ENCODE measurements around the gene KDM5B. TPM values are rescaled to one million over a fixed set of nuclear protein-coding genes. Genes with fewer than 3 reads are reported as not detected.

Gene KDM5B
- total RNA-seq, 6 experiments from 2014 or later: 12.0 to 22.6 (median 16.1) TPM

DNA sequence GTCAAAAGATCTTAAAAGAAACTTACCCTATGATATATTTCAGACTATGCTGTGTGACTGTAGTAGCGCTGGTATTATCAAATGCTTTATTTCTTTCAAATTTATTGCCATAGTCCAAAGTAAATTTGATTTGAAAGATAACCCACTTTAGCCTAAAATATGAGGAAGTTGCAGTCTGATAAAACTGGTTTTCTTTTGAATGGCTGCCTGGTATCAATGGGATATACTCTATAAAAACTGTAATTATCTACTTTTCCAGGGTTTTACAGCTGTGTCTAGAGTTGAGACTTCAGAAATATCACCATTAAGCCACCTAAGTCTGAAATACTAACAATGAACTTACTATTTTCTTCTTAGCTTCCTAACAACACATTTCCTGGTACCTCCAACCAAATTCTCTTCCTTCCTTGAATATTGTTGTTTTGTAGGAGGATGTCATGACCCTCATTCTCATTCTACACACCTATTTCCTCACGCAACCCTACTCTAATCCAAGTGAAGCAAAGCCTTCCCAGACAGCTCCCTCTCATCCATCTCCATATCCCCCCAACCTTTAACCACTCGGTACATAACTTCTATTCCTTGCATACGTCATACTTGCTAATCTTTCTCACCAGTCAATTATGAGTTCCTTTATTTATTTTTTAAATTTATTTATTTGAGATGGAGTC is 17.0 kb downstream of the KDM5B start:
- Histone ChIP-seq H3K9me3 (no peaks in the 10 kb centered on the region), H3K4me1 (peaks cover 0 to 13% (median 0%) of the 10 kb centered on the region in 4 donors), H3K36me3 (no peaks in the 10 kb centered on the region), H3K4me3 (no peak overlapping the region), H3K27ac (no peak overlapping the region), H3K27me3 (no peaks in the 10 kb centered on the region)
- TF ChIP-seq, protein P1, sequence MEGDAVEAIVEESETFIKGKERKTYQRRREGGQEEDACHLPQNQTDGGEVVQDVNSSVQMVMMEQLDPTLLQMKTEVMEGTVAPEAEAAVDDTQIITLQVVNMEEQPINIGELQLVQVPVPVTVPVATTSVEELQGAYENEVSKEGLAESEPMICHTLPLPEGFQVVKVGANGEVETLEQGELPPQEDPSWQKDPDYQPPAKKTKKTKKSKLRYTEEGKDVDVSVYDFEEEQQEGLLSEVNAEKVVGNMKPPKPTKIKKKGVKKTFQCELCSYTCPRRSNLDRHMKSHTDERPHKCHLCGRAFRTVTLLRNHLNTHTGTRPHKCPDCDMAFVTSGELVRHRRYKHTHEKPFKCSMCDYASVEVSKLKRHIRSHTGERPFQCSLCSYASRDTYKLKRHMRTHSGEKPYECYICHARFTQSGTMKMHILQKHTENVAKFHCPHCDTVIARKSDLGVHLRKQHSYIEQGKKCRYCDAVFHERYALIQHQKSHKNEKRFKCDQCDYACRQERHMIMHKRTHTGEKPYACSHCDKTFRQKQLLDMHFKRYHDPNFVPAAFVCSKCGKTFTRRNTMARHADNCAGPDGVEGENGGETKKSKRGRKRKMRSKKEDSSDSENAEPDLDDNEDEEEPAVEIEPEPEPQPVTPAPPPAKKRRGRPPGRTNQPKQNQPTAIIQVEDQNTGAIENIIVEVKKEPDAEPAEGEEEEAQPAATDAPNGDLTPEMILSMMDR (IDR thresholded peaks at IDR 0.05): no peak
- no peak for TF ChIP-seq POLR2A (IDR thresholded peaks at IDR 0.05)
- intact Hi-C loops (cut with DNase I): no loop called here
- ATAC-seq (no peak), DNase-seq (no peak)
- 79% methylated on average over 4 of the region's 4 CpGs for WGBS (ENCODE audit: insufficient coverage, low coverage, low lambda C conversion rate, missing lambda C conversion rate)

GRCh38 chr1:202788800-202789199 is 19.4 kb downstream of the KDM5B start:
- H3K4me1 ChIP-seq: peaks cover 0 to 13% (median 0%) of the 10 kb centered on the region in 4 donors
- ATAC-seq: peak; percentile 56 to 78 (median 69)
- TF ChIP-seq, protein P1 (IDR thresholded peaks at IDR 0.05): no peak
- TF ChIP-seq POLR2A (IDR thresholded peaks at IDR 0.05): no peak

DNA sequence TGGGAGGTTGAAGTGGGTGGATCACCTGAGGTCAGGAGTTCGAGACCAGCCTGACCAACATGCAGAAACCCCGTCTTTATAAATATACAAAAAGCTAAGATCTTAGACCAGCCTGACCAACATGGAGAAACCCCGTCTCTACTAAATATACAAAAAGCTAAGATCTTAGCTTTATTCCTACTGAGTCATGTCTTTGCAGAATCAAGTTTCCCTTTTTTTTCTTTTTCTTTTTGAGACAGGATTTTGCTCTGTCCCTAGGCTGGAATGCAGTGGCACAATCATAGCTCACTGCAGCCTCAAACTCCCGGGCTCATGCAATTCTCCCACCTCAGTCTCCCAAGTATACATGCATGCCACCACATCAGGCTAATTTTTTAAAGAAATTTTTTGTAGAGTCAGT is 21.4 kb downstream of the KDM5B start:
- intact Hi-C loops (cut with DNase I): no loop called here
- ATAC-seq (no peak), DNase-seq (no peak)
- 64% methylated on average over 2 of the region's 4 CpGs for WGBS (ENCODE audit: insufficient coverage, low coverage, low lambda C conversion rate, missing lambda C conversion rate)
- no peaks in the 10 kb centered on the region for H3K9me3 ChIP-seq
- no peaks in the 10 kb centered on the region for H3K27me3 ChIP-seq
- H3K36me3 ChIP-seq: no peaks in the 10 kb centered on the region
- H3K4me3 ChIP-seq: no peak overlapping the region
- peaks cover 0 to 13% (median 0%) of the 10 kb centered on the region in 4 donors for H3K4me1 ChIP-seq
- H3K27ac ChIP-seq: no peak overlapping the region
- TF ChIP-seq POLR2A (IDR thresholded peaks at IDR 0.05): no peak
- TF ChIP-seq, protein P1 (IDR thresholded peaks at IDR 0.05): no peak

More at GRCh38 chr1:202788800-202789199, 19.4 kb downstream of the KDM5B start:
- H3K27me3 ChIP-seq: no peaks in the 10 kb centered on the region
- no peak overlapping the region for H3K4me3 ChIP-seq
- H3K36me3 ChIP-seq: no peaks in the 10 kb centered on the region
- no peak for DNase-seq
- no peaks in the 10 kb centered on the region for H3K9me3 ChIP-seq
- H3K27ac ChIP-seq: no peak overlapping the region
- 39% methylated on average over 3 of the region's 3 CpGs for WGBS (ENCODE audit: insufficient coverage, low coverage, low lambda C conversion rate, missing lambda C conversion rate)
- intact Hi-C loops (cut with DNase I): no loop called here

DNA sequence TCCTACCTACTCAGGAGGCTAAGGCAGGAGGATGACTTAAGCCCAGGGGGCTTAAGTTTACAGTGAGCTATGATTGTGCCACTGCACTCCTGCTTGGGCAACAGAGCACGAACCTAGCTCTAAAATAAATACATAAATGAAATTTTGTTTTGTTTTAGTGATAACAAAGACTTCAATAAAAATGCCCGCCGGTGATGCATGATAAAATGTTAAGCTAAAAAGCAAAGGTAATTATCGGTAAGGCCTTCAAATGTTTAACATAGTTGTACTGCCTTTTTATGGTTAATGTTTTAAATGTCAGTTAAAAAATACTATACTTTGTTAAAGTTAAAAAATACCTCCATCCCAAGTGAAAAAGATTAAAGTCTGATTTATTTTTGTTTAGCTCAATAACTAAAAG is 27.0 kb downstream of the KDM5B start:
- TF ChIP-seq POLR2A (IDR thresholded peaks at IDR 0.05): no peak
- Histone ChIP-seq H3K36me3 (peaks cover 0 to 5% (median 0%) of the 10 kb centered on the region in 4 donors), H3K27me3 (no peaks in the 10 kb centered on the region), H3K4me3 (no peak overlapping the region), H3K4me1 (no peaks in the 10 kb centered on the region), H3K9me3 (no peaks in the 10 kb centered on the region), H3K27ac (no peak overlapping the region)
- 85% methylated on average over 4 of the region's 4 CpGs for WGBS (ENCODE audit: insufficient coverage, low coverage, low lambda C conversion rate, missing lambda C conversion rate)
- ATAC-seq (no peak), DNase-seq (no peak)
- intact Hi-C loops (cut with DNase I): no loop called here

GRCh38 chr1:202770135-202770534 is 38.1 kb downstream of the KDM5B start:
- DNase-seq (no peak), ATAC-seq (no peak)
- no peaks in the 10 kb centered on the region for H3K27me3 ChIP-seq
- H3K36me3 ChIP-seq: peaks cover 0 to 51% (median 20%) of the 10 kb centered on the region in 4 donors
- intact Hi-C loops (cut with DNase I): no loop called here
- whole genome bisulfite sequencing (ENCODE audit: insufficient coverage, low coverage, low lambda C conversion rate, missing lambda C conversion rate): 96% methylated on average over 2 of the region's 2 CpGs
- H3K4me1 ChIP-seq: no peaks in the 10 kb centered on the region
- TF ChIP-seq, protein P1 (IDR thresholded peaks at IDR 0.05): no peak
- TF ChIP-seq POLR2A (IDR thresholded peaks at IDR 0.05): no peak
- no peak overlapping the region for H3K27ac ChIP-seq
- no peak overlapping the region for H3K4me3 ChIP-seq
- H3K9me3 ChIP-seq: no peaks in the 10 kb centered on the region
